Stimulated activated CD8-positive, alpha-beta memory T cell treated with anti-CD3 and anti-CD28 coated beads, Interleukin-7, amount 100 ng/mL, for 24 hours (primary cell): ENCODE data around the gene UTP4.

ENCODE experiments used
- DNase-seq: peaks from one replicate; pipeline ENCODE4 v3.0.0-alpha.2; 2020; ENCODE audit warnings: low read depth

The UTP4 gene

DNA sequence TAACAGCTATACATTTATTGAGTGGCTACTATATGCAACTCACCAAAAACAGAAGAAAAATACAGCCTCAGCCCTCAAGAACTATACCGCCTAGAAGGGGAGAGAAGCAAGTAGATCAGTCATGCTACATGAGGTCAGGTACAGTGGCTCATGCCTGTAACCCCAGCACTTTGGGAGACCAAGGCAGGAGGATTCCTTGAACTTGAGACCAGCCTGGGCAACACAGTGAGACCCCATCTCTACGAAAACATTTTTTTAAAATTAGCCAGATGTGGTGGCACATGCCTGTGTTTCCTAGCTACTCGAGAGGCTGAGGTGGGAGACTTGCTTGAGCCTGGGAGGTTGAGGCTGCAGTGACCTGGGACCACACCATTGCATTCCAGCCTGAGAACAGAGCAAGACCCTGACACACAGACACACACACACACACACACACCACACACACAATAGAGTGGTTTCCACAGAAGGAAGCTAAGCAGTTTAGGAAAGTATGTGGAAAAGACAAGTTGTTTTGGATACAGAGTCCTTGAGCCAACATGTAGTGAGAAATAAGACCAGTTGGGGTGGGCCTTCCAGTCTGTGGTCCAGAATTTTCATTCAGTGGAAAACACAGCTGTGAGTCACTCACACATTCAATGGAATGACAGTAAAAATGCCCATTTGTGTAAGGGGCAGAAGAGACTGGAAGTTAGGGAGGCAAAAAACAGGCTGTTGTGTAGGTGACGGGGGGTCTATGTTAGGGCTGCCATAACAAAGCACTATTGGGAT is 43.8 kb downstream of the UTP4 start:
- DNase-seq: no peak

DNA sequence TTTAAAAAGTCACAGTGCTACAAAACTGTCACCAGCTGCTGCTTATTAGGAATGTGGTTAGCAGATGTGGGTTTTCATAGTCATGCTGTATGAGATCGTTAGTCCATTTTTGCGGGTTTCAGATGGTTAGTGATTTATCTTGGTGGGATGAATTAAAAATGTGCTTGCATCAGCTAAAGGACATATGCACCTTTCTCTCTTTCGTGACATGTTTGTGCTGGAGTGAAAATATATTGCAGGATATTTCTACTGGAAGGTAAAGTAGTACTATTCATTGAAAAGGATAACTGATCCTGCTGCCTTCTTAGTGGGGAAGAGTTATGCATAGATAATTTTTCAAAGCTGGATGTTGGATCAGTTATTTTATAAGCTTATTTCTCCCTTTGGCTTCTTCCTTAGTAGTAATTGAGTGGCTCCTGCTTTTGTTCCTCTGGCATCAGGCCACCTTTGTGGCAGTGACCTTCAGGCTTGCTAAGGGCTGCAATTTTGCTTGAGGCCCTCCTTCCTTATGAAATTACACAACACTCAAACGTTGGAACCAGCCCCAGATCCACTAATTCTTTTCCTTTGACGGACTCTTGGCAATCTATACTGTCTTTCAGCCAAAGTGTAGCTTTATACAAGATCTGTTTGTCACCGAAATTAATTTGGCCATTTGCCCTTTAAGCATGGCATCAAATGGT is 47.0 kb downstream of the UTP4 start:
- no peak for DNase-seq

DNA sequence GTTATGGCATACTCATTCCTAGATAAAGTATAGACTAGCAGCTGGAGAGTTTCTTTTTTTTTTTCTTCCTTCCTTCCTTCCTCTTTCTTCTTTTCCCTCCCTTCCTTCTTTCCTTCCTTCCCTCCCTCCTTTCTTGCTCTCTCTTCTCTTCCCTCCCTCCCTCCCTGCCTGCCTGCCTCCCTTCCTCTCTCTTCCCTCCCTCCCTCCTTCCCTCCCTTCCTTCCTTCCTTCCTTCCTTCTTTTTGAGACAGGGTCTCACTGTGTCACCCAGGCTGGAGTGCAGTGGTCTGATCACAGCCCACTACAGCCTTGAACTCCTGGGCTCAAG is 47.5 kb downstream of the UTP4 start:
- DNase-seq: no peak

DNA sequence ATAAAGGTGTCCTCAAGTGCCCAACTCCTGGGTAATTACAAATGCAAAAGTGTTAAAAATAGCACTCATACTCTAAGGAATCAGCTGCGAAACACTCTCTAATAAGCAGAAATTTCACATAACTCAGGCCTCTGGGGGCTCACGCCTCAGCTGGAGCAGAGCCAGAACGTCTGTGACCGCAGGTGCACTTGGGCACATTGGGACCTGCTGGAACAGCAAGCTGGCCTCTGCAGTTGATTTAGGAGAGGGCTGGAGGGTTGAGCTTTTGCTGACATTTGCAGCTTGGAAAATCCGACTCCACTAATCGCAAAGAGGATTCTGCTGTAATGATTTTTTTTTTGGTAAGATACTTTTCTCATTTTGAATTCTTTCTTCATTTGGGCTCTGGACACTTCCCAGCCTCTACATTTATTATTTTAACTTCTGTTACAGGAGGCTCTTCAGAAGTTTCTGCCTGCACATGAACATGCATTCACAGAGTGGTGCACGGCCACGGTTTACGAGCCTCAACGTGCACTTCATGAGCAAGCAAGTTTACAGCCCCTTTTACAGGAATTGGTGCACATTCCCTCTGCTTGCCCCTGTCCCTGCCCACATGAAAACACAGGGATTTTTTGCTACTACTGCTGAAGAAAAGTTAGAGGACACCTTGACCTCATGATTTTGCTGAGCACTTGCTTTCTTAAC is 50.4 kb downstream of the UTP4 start:
- no peak for DNase-seq

DNA sequence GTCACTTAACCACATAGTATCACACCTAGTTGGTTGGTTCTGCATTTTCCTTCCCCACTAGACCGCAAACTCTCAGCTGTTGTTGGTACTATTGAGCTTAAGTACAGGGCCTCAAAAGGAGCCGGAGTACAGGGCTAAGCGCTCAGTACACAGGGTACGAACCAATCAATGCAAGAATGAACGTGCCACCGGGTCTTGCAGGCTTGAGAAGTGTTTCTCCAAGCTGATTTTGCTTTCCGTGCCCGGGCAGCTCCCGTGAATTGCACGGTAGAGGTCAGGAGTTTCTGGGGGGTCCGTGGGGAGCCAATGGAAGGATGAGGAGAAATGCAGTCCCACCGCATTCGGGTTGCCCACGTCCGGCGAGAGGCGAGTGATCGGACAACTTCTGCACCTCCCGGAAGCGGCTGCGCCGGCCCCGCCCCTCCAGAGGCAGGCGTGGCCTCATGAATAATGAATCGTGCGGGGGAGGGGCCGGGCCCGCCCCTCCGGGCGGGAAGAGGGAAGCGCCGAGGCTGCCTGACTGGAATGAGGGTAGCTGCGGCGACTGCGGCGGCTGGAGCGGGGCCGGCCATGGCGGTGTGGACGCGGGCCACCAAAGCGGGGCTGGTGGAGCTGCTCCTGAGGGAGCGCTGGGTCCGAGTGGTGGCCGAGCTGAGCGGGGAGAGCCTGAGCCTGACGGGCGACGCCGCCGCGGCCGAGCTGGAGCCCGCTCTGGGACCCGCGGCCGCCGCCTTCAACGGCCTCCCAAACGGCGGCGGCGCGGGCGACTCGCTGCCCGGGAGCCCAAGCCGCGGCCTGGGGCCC is 54.4 kb downstream of the UTP4 start, which contains the start of gene SNTB2:
Gene SNTB2, plus strand, starts transcription at position 523 of the 804 bp plus-strand sequence. Its CDS starts 3 bp downstream, at position 526.
- peak; percentile 69 for DNase-seq

DNA sequence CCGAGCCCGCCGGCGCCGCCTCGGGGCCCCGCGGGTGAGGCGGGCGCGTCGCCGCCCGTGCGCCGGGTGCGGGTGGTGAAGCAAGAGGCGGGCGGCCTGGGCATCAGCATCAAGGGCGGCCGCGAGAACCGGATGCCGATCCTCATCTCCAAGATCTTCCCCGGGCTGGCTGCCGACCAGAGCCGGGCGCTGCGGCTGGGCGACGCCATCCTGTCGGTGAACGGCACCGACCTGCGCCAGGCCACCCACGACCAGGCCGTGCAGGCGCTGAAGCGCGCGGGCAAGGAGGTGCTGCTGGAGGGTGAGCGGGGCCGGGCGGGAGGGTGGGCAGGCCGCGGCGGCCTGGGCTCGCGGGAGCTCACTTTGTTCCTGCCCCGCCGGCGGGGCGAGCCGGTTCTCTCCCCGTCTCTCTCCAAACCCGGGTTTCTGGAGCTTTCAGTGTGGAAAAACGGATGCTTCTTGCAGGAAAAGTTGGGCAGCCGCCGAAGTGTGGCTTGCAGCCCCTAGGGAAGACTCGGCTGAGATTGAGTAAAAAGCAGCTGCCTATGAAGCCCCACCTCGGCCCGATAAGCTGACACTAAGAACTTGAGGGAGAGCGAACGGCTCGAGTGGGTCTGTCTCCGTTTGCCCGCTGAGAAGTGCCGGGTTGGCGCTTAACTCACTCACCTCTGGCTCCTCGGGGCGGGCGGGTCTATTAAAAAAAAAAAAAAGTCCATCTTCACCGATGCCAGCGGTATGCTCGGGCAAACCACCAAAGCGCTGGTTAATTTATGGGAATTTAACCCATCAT is 55.2 kb downstream of the UTP4 start:
- DNase-seq: peak; percentile 5

DNA sequence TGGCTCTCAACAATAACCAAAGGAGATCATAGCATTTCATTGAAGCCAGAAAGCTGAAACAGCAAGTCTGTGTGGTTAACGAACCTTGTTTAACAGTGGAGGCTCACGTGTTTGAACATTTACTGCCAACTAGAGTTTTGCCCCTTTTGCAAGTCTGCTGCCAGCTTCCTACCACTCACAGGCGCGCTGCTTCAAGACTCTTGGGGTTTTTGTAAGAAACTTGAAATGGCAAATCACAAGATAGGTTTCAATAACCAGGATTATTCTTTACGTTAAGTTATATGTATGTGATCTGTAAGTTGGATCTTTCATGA is 55.7 kb downstream of the UTP4 start:
- DNase-seq: no peak

DNA sequence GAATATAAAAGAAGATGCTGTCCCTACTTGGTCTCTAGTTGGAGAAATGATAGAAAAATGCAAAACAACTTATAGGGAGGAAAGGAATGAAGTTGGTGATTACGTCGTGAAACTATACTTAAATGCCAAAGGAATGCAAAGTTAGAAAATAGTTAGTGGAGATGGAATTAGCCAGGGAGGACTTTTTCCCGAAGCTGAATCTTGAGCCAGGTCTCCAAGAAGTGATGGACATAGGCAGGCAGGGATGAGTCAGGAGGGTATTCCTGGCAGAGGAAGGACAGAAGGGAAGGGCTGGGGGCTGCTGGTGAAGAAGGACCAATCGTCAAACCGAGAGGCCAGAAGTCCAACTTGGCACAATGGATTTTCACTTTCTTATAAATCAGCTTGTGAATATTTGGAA is 56.3 kb downstream of the UTP4 start:
- DNase-seq: no peak

DNA sequence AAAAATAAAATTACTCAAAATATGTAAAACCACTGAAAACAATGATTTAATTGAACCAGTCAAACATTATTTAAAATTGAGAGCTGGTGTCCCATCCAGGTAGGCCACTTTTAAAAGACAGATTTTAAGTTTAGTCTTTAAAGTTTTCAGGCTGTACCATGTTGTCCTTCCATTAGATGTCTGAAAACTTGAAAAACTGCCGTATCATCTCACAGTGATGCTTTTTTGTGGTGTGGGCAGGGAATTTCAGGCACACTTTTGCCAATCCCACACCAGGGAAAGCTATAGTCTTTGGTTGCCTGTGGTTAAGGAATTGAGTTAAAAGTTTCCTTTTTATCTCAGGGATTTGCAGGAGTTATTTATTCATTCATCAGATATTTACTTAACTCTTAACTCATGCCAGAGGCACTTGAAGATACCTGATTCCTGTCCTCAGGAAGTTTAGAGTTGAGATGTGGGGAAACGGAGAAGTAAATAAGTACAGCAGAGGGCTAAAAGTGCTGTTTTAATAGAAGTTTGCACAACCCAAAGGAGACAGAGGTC is 57.7 kb downstream of the UTP4 start:
- no peak for DNase-seq

DNA sequence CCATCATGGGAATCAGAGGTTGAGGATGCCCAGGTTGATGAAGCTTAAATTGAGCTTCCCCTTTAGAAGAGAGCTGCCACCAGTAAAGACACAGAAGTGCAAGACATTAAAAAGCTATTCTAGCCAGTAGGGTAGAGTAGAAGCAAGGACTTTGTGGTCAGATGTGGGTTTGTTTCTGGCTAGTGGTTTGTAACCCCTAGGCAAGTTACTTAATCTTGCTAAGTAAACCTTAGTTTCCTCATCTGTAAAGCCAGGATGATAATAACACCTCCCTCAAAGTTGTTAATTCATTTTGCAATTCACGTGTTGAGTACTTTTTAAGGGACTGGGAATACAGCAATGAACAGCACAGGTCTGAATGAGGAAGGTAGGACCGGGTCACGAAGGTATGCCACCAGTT is 58.1 kb downstream of the UTP4 start:
- no peak for DNase-seq

DNA sequence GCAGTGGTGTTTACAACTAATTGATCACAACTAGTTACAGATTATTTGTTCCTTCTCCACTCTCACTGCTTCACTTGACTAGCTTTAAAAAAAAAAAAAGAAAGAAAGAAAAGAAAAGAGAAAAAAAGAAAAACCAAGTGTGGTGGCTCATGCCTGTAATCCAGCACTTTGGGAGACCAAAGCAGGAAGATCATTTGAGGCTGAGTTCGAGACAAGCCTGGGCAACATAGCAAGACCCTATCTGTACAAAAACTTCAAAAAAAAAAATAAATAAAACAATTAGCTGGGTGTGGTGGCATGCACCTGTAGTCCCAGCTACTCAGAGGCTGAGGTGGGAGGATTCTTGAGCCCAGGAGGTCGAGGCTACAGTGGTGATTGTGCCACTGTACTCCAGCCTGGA is 58.7 kb downstream of the UTP4 start:
- DNase-seq: no peak

DNA sequence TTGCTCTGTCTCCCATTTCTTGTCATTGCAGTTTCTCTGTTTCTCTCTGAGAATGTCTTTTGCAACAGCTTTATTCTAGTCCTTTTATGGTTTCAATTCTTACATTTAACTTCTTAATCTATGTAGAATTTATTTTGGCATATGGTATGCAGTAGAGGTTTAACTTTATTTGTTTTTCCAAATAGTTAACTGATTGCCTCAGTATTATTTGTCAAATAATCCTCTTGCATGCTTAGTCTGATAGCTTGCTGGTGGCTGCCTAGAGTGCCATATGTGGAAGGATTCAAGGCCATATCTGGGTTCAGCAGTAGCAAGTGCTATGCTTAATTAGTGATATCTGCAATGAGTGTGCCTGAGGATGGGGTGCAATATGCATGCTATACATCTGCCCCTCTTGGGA is 61.4 kb downstream of the UTP4 start:
- DNase-seq: no peak

DNA sequence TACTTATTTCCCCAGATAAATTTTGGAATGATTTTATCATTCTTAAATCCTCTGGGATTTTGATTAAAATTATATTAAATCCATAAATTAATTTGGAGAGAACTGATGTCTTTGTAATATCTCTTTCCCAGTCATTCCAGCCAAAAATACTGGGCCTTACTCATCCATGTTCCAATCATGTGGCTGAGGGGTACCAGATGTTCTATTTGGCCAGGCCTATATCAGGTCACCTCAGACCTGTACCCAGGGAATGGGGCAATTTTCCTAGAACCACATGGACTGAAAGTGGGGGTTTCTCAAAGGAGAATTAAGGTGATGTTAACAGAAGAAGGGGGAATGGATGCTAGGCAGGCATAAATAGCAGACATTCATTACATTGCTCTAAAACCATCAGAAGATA is 62.0 kb downstream of the UTP4 start:
- DNase-seq: no peak

DNA sequence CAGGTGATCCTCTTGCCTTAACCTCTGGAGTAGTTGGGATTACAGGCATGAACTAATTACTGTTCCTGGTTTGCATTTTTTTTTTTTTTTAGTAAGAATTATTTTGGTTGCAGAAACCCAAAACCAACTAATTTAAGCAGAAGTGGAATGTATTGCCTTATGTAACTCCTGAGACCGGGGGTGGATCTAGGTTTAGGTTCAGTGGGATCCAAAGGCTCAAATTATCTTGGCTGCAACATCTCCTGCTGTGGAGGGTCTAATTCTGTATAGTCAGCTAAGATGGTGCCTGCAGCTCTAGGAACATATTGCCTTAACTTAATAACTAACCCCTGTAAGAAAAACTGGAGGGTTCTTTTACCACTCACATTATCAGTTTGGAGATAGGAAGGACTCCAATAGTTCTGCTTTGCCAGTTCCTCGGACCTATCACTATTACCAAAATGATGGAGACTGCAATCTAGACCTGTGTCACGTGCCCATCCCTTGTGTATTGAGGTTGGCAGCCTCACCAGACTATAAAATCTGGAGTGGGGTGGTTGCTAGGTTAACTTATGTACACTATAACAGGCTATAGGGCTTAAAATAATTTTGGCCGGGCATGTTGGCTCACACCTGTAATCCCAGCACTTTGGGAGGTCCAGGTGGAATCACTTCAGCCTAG is 63.0 kb downstream of the UTP4 start:
- no peak for DNase-seq

DNA sequence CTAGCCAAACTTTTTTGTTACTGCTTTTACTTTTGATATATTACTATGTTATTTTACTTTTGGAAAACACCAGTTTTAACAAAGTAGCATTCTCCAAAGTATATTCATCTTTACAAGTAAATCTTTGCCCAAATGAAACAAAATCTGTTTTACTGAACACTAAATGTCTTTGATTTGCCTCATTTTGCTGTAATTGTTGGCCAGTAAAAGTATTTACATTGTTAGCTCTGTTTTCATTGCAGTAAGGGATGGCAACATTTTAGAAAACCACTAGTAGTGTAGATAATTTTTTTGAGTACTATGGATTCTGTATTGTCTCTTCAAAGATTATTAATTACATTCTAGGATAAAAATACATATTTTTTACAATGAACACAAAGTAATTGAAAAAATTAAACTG is 65.1 kb downstream of the UTP4 start:
- DNase-seq: no peak

DNA sequence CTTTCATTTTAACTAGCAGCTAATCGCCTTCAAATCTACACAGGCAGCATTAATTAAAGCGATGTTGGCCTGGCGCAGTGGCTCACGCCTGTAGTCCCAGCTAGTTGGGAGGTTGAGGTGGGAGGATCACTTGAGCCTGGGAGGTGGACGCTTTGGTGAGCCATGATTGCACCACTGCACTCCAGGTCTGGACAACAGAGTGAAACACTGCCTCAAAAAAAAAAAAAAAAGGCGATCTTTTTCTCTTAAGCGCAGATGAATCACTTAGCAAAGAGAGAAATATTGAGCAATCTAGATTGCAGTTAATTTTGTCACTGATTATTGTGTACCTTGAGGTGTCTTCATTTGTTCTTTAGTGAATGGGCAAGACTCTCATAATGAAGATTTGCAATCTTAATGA is 66.9 kb downstream of the UTP4 start:
- DNase-seq: no peak

DNA sequence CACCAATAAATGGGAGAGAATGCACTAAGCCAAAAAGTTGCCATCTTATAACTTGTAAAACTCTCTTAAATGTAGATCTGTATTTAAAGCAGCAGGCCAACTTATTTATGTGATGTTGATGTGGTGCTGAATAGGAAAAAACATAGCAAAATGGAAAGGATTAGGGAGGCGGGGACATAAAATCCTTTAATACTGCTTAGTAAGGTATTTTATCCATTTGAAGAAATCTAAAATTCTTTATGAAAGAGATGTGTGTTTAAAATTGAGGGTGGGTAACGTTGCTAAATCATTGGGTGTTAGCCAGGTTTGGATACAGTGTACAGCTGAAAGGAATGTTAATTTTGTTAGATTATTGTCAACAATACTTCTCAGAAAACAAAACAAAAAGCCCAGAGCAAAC is 68.8 kb downstream of the UTP4 start:
- no peak for DNase-seq

DNA sequence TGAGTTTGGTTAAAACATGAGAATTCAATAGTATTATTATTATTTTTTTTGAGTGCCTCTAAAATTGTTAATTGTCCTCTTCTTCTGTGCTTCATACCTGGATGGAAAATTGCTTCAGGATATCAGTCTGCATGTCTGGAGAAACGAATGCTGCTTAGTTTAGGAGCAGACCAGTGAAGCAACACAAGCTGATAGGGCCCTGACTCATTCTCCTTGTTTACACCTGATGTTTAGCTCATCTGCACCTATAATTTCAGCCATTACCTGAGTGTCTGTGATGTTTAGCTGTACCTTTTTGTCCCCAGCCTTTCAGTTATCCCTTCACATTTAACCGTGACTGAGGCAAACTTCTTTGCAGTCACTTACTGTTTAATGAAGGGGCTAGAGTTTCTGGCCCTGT is 69.3 kb downstream of the UTP4 start:
- no peak for DNase-seq

DNA sequence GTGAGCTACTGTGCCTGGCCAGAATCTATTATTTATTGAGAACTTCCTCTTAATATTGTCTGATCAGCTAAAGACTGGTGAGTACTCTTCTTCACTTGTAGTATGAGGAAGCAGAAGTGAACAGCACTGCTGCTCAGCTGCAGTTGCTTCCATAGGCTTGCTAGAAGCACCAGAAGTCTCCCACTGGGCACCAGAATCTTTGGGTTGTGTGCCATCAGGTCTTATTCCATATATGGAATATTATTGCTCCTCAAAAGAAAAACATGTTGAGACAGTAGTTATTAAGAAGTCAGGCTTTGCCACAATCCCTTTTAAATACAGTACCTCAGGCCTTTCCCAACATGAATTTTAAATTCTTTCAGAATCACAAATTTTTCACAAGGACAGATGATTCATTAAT is 71.7 kb downstream of the UTP4 start:
- DNase-seq: no peak

DNA sequence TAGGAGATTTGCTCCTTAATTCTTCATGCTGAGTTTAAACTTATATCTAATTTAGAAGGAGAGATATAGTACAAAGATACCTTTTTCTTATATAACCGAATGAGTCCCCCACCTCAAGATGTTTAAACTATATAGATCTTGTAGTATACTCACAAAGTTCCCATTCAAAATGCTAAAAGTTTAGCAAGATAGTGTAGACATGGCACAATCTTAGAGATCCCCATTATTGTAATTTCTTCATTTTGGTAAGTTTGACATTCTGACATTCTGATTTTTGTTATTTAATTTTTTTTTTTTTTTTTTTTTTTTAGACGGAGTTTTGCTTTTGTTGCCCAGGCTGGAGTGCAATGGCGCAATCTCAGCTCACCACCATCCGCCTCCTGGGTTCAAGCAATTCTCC is 77.3 kb downstream of the UTP4 start:
- DNase-seq: no peak

DNA sequence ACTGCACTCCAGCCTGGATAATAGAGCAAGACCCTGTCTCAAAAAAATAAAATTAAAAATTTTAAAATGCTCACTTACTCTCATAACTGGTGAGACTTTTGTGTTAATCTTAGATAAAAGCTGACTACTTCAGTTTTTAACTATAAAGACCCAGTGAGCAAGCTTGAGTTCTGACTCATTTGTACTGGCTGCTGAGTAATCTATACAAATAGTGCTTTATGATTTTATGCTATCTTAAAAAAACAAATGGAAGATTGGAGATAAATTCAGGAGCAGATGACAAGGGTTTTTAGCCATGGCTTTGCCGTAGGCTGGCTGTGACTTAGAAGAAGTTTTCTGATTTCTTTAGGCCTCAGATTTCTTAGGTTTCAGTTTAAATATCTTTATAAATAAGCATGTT is 85.0 kb downstream of the UTP4 start:
- no peak for DNase-seq
